Activated T-cell treated with anti-CD3 and anti-CD28 coated beads, Interleukin-2, amount 50 U/mL, for 24 hours (primary cell): ENCODE data around the gene MED13L.

Source experiments
- DNase-seq: peaks from one replicate; pipeline ENCODE4 v3.0.0-alpha.2; 2020
- H3K27ac Mint-ChIP-seq: 2 replicates; pipeline ENCODE4 v1.8.0; 2020; ENCODE audit warnings: mild to moderate bottlenecking, mixed read lengths
- H3K27me3 Mint-ChIP-seq: 2 replicates; pipeline ENCODE4 v1.8.0; 2020; ENCODE audit warnings: mixed read lengths
- H3K36me3 Mint-ChIP-seq: 2 replicates; pipeline ENCODE4 v1.8.0; 2020; ENCODE audit warnings: low read depth, mixed read lengths
- H3K4me1 Mint-ChIP-seq: 2 replicates; pipeline ENCODE4 v1.8.0; 2020; ENCODE audit warnings: low read depth, mixed read lengths
- H3K4me3 Mint-ChIP-seq: 2 replicates; pipeline ENCODE4 v1.8.0; 2020; ENCODE audit warnings: mild to moderate bottlenecking, moderate library complexity, mixed read lengths
- H3K9me3 Mint-ChIP-seq: 2 replicates; pipeline ENCODE4 v1.8.0; 2020; ENCODE audit warnings: mixed read lengths

Gene MED13L

DNA sequence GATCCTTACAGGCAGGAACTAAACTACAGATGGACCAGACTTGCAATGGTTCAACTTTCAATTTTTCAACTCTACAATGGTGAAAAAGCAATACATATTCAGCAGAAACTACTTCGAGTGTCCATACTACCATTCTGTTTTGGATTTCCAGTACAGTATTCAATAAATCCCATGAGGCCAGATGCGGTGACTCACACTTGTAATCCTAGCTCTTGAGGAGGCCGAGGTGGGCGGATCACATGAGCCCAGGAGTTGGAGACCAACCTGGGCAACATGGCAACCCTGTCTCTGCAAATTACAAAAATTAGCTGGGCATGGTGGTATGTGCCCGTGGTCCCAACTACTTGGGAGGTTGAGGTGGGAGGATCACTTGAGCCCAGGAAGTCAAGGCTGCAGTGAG lies 336.1 kb downstream of the MED13L start:
- Mint-ChIP-seq H3K27me3 (peaks cover 20% of the 10 kb centered on the region), H3K27ac (no peak overlapping the region), H3K4me1 (no peaks in the 10 kb centered on the region), H3K36me3 (no peaks in the 10 kb centered on the region), H3K9me3 (peaks cover 7% of the 10 kb centered on the region), H3K4me3 (no peak overlapping the region)
- no peak for DNase-seq

DNA sequence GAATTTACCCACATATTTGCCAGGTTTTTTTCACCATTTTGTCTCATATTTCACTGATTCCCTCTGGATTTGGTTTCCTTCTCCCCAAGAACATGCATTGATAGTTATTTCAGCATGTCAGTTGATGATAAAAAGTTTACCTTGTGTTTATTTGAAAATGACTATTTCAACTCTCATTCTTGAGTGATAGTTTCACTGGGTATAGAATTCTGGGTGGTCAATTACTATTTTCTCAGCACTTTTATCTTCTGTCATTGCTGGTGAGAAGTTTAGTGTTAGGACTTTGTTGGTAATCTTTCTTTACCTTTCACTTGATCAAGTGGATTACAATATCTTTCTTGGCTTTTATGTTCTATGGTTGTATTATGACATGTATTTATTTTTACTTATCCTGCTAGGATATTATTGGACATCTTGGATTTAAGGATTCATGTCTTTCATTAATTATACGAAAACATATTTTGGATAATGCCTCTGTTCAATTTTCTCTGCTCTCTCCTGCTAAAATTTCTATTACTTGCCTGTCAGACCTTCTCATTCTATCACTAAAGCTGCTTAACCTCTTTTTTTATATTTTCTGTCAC lies 338.6 kb downstream of the MED13L start:
- H3K4me3 Mint-ChIP-seq, result no peak overlapping the region
- H3K36me3 Mint-ChIP-seq, result no peaks in the 10 kb centered on the region
- H3K27me3 Mint-ChIP-seq, result peaks cover 20% of the 10 kb centered on the region
- peaks cover 7% of the 10 kb centered on the region for H3K9me3 Mint-ChIP-seq
- H3K27ac Mint-ChIP-seq, result no peak overlapping the region
- DNase-seq, result no peak
- no peaks in the 10 kb centered on the region for H3K4me1 Mint-ChIP-seq

DNA sequence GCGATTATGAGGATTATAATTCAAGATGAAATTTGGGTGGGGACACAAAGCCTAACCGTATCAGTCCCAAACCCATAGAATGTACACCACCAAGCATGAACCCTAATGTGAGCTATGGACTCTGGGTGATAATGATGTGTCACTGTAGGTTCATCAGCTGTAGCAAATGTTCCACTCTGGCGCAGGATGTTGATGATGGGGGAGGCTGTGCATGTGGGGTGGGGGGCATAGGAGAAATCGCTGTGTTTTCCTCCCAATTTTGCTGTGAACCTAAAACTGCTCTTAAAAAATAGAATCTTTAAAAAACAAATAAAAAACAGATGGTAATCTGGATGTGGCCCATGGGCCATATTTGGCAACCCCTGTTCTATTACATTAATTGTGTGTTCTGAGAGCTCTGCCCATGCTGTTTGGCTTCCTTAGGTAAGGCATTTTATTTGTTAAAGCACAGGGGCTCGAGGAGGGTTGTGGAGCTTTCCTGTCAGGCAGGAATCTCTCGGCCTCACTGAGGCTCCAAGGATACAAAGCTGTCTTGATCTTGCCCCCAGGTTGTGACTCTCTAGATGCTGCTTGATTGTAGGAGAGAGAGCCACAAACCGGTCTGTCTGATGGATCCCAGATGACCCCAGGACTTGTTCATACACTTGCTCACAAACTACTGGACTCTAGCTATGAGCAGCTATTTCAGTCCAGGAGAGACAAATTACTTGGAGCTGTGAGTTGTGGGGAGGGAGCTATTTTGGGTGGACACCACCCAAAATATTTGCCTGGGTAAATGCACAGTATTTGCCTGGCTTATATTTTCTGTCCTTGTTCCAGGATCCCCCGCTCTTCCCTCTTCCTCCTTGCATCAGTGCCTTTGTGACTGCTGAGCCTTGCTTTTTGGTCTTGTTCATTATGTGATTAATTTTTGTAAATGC lies 340.2 kb downstream of the MED13L start:
- H3K27me3 Mint-ChIP-seq, result peaks cover 20% of the 10 kb centered on the region
- H3K4me3 Mint-ChIP-seq, result no peak overlapping the region

DNA sequence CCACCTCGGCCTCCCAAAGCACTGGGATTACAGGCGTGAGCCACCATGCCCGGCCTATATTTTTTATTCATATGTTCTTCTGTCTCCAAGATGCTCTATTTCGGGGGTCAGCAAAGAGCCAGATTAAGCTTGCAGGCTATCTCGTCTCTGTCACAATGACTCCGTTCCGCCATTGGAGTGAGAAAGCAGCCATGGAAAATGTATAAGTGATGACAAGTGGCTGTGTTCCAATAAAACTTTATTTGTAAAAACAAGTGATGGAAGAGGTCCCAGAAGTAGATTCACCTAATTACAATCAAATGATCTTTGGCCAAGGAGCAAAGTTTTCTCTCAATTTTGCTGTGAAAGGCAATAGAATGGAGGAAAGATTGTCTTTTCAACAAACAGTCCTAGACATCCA lies 342.6 kb downstream of the MED13L start:
- Mint-ChIP-seq H3K4me3 (no peak overlapping the region), H3K27me3 (peaks cover 13% of the 10 kb centered on the region), H3K9me3 (peaks cover 7% of the 10 kb centered on the region), H3K36me3 (no peaks in the 10 kb centered on the region), H3K4me1 (no peaks in the 10 kb centered on the region), H3K27ac (no peak overlapping the region)
- DNase-seq, result no peak

More for the DNA sequence above, 340.2 kb downstream of the MED13L start:
- Mint-ChIP-seq H3K9me3 (peaks cover 7% of the 10 kb centered on the region), H3K4me1 (no peaks in the 10 kb centered on the region), H3K36me3 (no peaks in the 10 kb centered on the region), H3K27ac (no peak overlapping the region)
- no peak for DNase-seq

DNA sequence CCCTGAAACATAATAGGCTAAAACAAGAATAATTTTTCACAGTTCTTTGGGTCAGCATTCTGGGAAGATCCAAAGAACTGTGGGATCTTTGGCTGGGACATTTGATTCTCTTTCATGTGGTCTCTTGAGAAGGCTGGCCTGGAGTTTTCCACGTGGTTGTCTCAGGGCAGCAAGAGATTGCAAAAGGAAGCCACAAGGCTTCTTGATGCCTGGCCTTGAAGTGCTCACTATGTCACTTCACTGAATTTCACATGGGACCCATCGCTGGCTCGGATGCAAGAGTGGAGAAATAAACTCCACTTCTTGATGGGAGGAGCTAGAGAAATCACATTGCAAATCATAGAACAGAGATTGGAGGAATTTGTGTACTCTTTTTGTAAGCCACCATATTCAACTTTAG lies 343.4 kb downstream of the MED13L start:
- Mint-ChIP-seq H3K27me3 (peaks cover 12% of the 10 kb centered on the region), H3K4me3 (no peak overlapping the region), H3K27ac (no peak overlapping the region), H3K36me3 (no peaks in the 10 kb centered on the region), H3K4me1 (no peaks in the 10 kb centered on the region), H3K9me3 (peaks cover 5% of the 10 kb centered on the region)
- DNase-seq, result no peak

DNA sequence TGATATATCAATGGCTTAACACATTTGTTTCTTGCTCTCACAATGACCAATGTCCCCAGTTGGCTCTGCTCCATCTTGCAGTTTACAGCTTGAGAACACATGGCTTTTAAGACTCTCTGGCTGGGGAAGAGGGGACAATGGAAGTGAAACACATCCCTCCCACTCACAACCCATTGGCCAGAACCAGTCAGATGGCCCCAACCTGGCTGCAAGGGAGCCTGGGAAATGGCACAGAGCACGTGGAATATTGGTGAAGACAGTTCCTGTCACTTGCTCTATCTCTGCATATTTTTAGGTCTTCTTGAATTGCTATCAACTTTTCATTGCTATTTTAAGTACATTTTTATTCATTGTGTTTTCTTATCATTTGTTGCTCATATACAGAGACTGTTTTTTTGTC lies 345.4 kb downstream of the MED13L start:
- H3K27ac Mint-ChIP-seq, result no peak overlapping the region
- DNase-seq, result no peak
- H3K27me3 Mint-ChIP-seq, result peaks cover 5% of the 10 kb centered on the region
- H3K4me1 Mint-ChIP-seq, result no peaks in the 10 kb centered on the region
- H3K36me3 Mint-ChIP-seq, result no peaks in the 10 kb centered on the region
- H3K9me3 Mint-ChIP-seq, result no peaks in the 10 kb centered on the region
- H3K4me3 Mint-ChIP-seq, result no peak overlapping the region

DNA sequence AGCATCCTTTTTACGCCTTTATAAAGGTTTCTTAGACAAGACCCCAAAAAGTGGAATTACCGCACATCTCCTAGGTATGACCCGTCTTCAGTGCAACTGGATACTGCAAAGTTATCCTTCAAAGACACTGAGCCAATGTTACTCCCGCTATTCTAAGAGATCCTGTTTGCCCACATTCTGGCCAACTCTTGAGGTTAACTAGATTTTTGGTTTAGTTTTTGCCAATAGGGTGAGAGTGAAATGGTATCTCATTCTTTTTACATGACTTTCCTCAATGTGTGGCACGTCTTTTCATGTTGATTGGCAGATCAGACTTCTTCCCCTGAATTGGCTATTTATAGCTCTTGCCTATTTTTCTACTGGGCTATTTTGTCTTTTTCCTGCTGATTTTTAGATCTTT lies 347.2 kb downstream of the MED13L start:
- no peak for DNase-seq
- Mint-ChIP-seq H3K4me3 (no peak overlapping the region), H3K9me3 (no peaks in the 10 kb centered on the region), H3K4me1 (no peaks in the 10 kb centered on the region), H3K27me3 (peaks cover 14% of the 10 kb centered on the region), H3K36me3 (no peaks in the 10 kb centered on the region), H3K27ac (no peak overlapping the region)

DNA sequence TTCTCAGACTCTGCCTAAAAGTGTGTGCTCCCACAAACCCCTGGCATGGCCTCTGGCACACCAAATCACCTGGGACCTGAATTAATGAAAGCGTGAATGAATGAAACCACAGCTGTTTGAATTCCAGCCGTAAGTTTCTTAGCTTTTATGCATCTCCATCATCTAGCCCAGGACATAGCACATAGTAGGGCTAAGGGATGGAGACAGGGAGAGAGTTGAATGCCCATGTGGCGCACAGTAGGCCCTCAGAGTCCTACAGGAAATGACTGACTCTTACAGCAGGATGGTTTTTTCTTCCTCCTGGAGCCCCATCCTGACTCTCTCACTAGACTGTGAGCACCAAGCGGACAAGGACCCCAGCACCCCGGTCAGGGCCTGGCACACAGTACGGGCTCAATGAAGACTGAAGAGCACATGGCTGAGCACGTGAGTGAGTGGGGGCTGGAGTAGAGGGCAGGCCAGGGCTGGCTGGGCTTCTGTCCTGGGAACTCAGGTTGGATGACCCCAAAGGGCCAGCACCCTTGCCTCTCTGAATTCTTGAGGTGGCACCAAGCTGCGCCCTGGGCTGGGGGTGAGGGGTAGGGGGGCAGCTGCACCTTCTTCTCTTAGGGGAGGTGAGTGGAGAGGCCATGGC lies 351.3 kb downstream of the MED13L start:
- no peak for DNase-seq
- H3K9me3 Mint-ChIP-seq, result peaks cover 11% of the 10 kb centered on the region
- no peak overlapping the region for H3K27ac Mint-ChIP-seq
- H3K27me3 Mint-ChIP-seq, result peaks cover 41% of the 10 kb centered on the region
- no peak overlapping the region for H3K4me3 Mint-ChIP-seq
- no peaks in the 10 kb centered on the region for H3K36me3 Mint-ChIP-seq
- no peaks in the 10 kb centered on the region for H3K4me1 Mint-ChIP-seq

DNA sequence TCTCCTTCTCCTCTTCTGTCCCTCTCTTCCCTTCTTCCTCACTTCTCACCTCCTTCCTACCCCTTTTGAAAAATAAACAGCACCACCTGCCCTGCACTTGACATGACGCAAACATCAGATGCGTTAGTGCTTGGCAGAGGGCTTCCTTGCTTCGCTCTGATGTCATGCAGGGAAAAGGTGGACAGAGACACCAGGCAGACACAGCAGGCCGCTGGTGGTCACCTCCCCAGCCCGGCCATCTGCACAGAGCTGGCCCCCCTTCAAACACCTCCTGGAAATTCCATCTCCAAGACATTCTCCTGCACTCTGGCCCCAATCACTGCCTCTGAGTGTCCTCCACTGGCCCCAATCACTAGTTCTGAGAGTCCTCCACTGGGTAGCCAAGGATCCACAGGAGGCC lies 353.6 kb downstream of the MED13L start:
- H3K36me3 Mint-ChIP-seq, result no peaks in the 10 kb centered on the region
- no peaks in the 10 kb centered on the region for H3K4me1 Mint-ChIP-seq
- no peak for DNase-seq
- H3K9me3 Mint-ChIP-seq, result peaks cover 11% of the 10 kb centered on the region
- peaks cover 55% of the 10 kb centered on the region for H3K27me3 Mint-ChIP-seq
- H3K4me3 Mint-ChIP-seq, result no peak overlapping the region
- H3K27ac Mint-ChIP-seq, result no peak overlapping the region

DNA sequence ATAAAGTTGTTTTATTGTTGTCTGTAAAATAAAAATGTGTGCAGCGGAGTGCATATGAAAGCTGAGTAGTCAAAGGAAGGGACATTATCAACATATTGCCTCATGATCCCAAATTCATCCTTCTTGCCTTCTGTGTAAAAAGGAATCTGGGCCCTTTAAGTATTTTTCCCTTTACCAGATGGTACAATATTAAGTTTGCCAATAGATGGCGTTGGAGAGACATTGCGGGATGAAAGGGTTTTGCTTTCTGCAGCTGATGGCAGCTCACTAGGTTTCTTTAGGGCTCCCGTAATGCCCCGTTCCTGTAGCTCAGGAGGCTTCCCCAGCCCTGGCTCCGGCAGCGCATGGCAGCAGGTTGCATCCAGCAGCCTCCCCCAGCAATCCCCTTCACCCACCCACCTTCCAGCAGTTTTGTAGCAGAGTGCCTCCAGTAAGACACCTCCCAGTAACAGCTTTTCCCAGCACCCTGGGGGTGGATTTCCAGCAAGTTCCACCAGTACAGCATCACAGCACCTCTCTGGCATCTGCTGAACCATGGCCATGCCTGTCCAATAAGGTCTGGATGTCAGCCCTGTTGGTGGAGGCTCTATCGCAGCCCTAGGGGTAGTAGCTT lies 354.4 kb downstream of the MED13L start:
- H3K27ac Mint-ChIP-seq, result no peak overlapping the region
- H3K4me1 Mint-ChIP-seq, result no peaks in the 10 kb centered on the region
- no peak overlapping the region for H3K4me3 Mint-ChIP-seq
- H3K36me3 Mint-ChIP-seq, result no peaks in the 10 kb centered on the region
- DNase-seq, result no peak
- peaks cover 11% of the 10 kb centered on the region for H3K9me3 Mint-ChIP-seq
- peaks cover 61% of the 10 kb centered on the region for H3K27me3 Mint-ChIP-seq

DNA sequence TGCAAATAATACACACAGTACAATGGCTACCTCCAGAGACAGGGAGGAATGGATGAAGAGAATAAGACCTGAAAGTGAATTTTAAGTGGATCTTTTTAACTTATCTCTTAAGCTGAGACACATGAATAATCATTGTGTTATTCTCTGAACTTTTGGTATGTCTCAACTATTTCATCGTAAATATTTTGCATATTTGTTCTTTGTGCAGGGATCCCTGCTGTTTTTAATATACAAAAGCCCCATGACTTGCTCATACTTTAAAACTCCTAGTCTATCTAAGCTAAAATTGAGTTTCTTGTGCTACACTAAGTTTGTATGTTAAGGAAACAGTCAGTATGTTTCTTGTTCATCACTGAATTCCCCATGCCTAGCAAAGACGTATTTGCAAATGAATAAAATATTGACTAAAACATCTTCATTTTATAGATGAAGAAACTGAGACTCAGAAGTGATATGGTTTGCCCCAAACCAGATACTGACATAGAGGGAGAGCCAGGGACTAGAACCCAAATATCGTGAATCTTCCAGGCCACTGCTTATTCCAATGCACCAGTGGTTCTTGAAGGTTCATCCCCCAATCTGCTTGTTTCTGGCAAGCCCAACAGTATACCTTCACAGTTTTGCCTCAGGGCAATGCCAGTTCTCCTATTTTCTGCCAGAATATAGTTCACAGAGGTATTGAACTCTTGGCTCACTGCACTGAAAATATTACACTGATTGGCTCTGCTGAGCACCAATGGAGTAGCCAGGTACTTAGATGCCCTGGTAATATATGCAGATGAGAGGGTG lies 356.9 kb downstream of the MED13L start:
- Mint-ChIP-seq H3K4me1 (no peaks in the 10 kb centered on the region), H3K36me3 (no peaks in the 10 kb centered on the region), H3K27me3 (peaks cover 76% of the 10 kb centered on the region), H3K27ac (no peak overlapping the region), H3K9me3 (peaks cover 11% of the 10 kb centered on the region), H3K4me3 (no peak overlapping the region)
- DNase-seq, result no peak

DNA sequence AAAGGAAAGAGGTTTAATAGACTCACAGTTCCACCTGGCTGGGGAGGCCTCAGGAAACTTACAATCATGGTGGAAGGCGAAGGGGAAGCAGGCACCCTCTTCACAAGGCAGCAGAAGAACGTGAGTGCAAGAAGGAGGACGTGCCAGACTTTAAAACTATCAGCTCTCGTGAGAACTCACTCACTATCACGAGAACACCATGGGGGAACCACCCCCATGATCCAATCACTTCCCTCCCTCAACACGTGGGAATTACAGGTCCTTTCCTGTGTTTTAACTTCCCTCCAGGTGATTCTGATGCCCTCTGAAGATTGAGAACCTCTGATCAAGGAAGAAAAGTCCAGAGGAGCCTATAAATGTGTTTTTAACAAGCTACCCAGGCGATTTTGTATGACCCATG lies 358.7 kb downstream of the MED13L start:
- Mint-ChIP-seq H3K36me3 (no peaks in the 10 kb centered on the region), H3K27me3 (peaks cover 75% of the 10 kb centered on the region), H3K27ac (no peak overlapping the region), H3K4me1 (no peaks in the 10 kb centered on the region), H3K4me3 (no peak overlapping the region), H3K9me3 (peaks cover 11% of the 10 kb centered on the region)
- DNase-seq, result no peak

DNA sequence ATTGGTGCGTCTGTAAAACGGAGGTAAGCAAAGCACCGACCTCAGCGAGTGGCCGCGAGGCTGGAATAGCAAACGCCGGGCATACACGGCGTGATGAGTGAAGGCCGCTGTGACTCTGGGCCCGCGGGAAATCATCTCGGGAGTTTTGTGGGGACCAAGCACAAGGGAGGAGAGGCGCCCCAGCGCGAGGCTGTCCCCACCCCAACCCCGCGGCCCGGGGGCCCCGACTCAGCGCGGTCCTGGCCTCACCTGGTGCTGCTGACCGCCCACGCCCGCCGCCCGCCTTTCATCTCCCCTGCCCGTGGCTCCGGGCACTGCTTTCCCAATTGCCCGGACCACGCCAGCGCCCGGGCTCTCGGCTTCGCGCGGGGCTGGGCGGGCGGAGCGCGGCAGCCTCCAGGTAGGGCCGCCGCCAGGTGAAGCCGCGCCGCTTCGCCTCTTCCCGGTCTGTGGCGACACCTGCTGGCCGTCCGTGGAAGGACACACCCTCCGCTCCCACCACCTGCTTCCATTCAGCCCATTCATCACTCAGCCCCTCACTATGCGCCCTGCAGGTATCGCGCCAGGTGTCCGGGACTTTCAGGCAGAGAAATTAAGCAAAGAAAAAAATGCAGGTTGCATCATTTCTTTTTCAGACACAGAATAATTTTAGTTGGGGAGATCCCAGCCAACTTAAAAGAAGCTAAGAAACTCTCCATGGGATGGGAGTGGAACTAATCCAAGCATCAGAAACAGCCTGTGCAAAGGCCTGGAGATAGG lies 360.4 kb downstream of the MED13L start:
- no peak overlapping the region for H3K27ac Mint-ChIP-seq
- H3K27me3 Mint-ChIP-seq, result peaks cover 70% of the 10 kb centered on the region
- H3K9me3 Mint-ChIP-seq, result peaks cover 1% of the 10 kb centered on the region
- no peaks in the 10 kb centered on the region for H3K36me3 Mint-ChIP-seq
- H3K4me3 Mint-ChIP-seq, result no peak overlapping the region
- H3K4me1 Mint-ChIP-seq, result no peaks in the 10 kb centered on the region
- DNase-seq, result peak; percentile 85
